Vagina (tissue), 2 donors: Measurements from ENCODE around the gene PITX2.

Source experiments
- POLR2AphosphoS5 ChIP-seq, 2 donors: sonication (generic); formaldehyde crosslinking; IDR thresholded peaks; one replicate each; pipeline ENCODE4 v1.9.0; 2017; ENCODE audit warnings: antibody characterized with exemption in 2 of 2, mild to moderate bottlenecking in 2 of 2, low read depth in 1 of 2; ENCODE audit not compliant: insufficient read depth in 1 of 2
- TF ChIP-seq, protein P1 (sequence below), 3 experiments: fragments of 450-650 bp in 2 of 3; fragments of 200-600 bp in 1 of 3; sonication (generic) in 1 of 3; IDR thresholded peaks; one replicate each; pipeline ENCODE4 v1.5.1; 2017 to 2019; ENCODE audit warnings: antibody characterized with exemption in 3 of 3, mild to moderate bottlenecking in 2 of 3, moderate library complexity in 2 of 3

DNA sequence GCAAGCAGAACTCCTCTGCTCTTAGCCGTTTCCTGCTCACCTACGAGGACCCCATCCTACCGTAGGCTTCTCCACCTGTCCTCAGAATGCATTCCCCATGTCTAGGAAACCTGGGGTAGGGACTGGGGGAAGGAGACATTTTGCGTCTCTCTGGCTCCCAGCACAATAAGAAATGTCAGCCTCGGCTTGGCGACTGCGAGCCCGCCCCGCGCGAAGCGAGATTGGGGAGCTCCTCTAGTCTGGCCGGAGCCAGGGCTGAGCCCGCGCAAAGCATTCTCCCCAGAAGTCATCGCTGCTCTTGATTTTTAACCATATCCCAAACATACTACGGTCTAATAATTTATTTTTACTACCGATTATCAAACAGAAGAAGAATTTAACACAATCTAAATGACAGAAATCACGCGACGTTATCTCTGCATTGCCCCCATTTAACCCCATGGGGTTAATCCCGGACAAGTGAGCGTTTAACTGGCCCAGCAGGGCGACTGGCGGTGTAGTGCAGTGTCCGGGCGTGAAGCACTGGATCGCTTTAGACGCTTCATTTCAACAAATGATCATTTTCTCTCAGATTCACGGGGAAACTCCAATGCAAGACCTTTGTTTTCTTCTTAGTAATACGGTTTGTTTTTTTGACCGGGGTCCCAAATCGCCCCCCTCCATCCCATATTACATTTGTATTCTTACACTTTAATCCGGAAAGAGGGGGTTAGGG, 8.0 kb upstream of the PITX2 start:
- TF ChIP-seq, protein P1, sequence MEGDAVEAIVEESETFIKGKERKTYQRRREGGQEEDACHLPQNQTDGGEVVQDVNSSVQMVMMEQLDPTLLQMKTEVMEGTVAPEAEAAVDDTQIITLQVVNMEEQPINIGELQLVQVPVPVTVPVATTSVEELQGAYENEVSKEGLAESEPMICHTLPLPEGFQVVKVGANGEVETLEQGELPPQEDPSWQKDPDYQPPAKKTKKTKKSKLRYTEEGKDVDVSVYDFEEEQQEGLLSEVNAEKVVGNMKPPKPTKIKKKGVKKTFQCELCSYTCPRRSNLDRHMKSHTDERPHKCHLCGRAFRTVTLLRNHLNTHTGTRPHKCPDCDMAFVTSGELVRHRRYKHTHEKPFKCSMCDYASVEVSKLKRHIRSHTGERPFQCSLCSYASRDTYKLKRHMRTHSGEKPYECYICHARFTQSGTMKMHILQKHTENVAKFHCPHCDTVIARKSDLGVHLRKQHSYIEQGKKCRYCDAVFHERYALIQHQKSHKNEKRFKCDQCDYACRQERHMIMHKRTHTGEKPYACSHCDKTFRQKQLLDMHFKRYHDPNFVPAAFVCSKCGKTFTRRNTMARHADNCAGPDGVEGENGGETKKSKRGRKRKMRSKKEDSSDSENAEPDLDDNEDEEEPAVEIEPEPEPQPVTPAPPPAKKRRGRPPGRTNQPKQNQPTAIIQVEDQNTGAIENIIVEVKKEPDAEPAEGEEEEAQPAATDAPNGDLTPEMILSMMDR (IDR thresholded peaks at IDR 0.05), result no peak
- TF ChIP-seq POLR2AphosphoS5 (IDR thresholded peaks at IDR 0.05; ENCODE audit: insufficient read depth in 1 of 2, low read depth in 1 of 2), result no peak
